IPS DF 6.9 (cell line): Measurements from ENCODE around the gene LPP.
"Not testable (repeated sequence)": the region's sequence is repeated elsewhere in the genome, so short reads cannot be mapped to it uniquely, and the experiment has no call there.

Experiments
- DNase-seq: peaks from one replicate; pipeline ENCODE4 v3.0.0-alpha.2; 2013; ENCODE audit warnings: low read depth, low spot score
- H3K27ac ChIP-seq: one replicate; pipeline ENCODE4 v1.5.1; 2013; ENCODE audit warnings: low read length, control low read depth
- H3K27me3 ChIP-seq: 2 replicates; pipeline ENCODE4 v1.6.1; 2013; ENCODE audit warnings: mild to moderate bottlenecking, low read length; ENCODE audit not compliant: control insufficient read depth, insufficient read depth
- H3K36me3 ChIP-seq: 2 replicates; pipeline ENCODE4 v1.6.1; 2013; ENCODE audit warnings: low read length; ENCODE audit not compliant: control insufficient read depth, insufficient read depth
- H3K4me1 ChIP-seq: 2 replicates; pipeline ENCODE4 v1.6.1; 2013; ENCODE audit warnings: low read length; ENCODE audit not compliant: control insufficient read depth, insufficient read depth
- H3K4me3 ChIP-seq: 2 replicates; pipeline ENCODE4 v1.5.1; 2013; ENCODE audit warnings: mild to moderate bottlenecking, low read length
- H3K9me3 ChIP-seq: 2 replicates; pipeline ENCODE4 v1.6.1; 2013; ENCODE audit warnings: low read length, inconsistent platforms; ENCODE audit not compliant: control insufficient read depth, insufficient read depth
- WGBS: extraction: QIAGEN DNeasy Blood & Tissue Kit; methylation state at CpG from one replicate; pipeline ENCODE4 v1.1.7; 2013; ENCODE audit warnings: mixed read lengths, missing lambda C conversion rate; ENCODE audit not compliant: insufficient read length, insufficient coverage; 5-methylcytosine and 5-hydroxymethylcytosine counted together

The LPP gene

GRCh38 chr3:188604651-188605050, 450.7 kb downstream of the LPP start:
- H3K4me1 ChIP-seq, result no peaks in the 10 kb centered on the region
- no CpG with 5 or more reads among the region's 1 CpG for WGBS

GRCh38 chr3:188605231-188605630, 451.3 kb downstream of the LPP start:
- H3K27me3 ChIP-seq, result no peaks in the 10 kb centered on the region
- no peak overlapping the region for H3K4me3 ChIP-seq
- no peaks in the 10 kb centered on the region for H3K36me3 ChIP-seq
- no peak for DNase-seq
- H3K4me1 ChIP-seq, result no peaks in the 10 kb centered on the region
- no peaks in the 10 kb centered on the region for H3K9me3 ChIP-seq
- no peak overlapping the region for H3K27ac ChIP-seq

More at GRCh38 chr3:188604651-188605050, 450.7 kb downstream of the LPP start:
- no peak overlapping the region for H3K4me3 ChIP-seq
- DNase-seq, result no peak
- no peaks in the 10 kb centered on the region for H3K9me3 ChIP-seq
- no peaks in the 10 kb centered on the region for H3K36me3 ChIP-seq
- H3K27me3 ChIP-seq, result no peaks in the 10 kb centered on the region
- H3K27ac ChIP-seq, result no peak overlapping the region

GRCh38 chr3:188605905-188606304, 451.9 kb downstream of the LPP start:
- Histone ChIP-seq H3K36me3 (no peaks in the 10 kb centered on the region), H3K27me3 (no peaks in the 10 kb centered on the region), H3K4me1 (no peaks in the 10 kb centered on the region), H3K4me3 (no peak overlapping the region), H3K27ac (no peak overlapping the region), H3K9me3 (no peaks in the 10 kb centered on the region)
- WGBS, result no CpG with 5 or more reads among the region's 5 CpGs
- no peak for DNase-seq

- H3K9me3 ChIP-seq, result no peaks in the 10 kb centered on the region
- H3K27me3 ChIP-seq, result no peaks in the 10 kb centered on the region
- no peaks in the 10 kb centered on the region for H3K36me3 ChIP-seq
- DNase-seq, result no peak
- H3K4me3 ChIP-seq, result no peak overlapping the region
- H3K4me1 ChIP-seq, result no peaks in the 10 kb centered on the region
- no peak overlapping the region for H3K27ac ChIP-seq
These were observed 453.9 kb downstream of the LPP start for GRCh38 chr3:188607805-188608315.

- no CpG with 5 or more reads among the region's 3 CpGs for WGBS
- no peak overlapping the region for H3K4me3 ChIP-seq
- no peaks in the 10 kb centered on the region for H3K27me3 ChIP-seq
- no peaks in the 10 kb centered on the region for H3K9me3 ChIP-seq
- DNase-seq, result no peak
- no peak overlapping the region for H3K27ac ChIP-seq
- no peaks in the 10 kb centered on the region for H3K4me1 ChIP-seq
- H3K36me3 ChIP-seq, result no peaks in the 10 kb centered on the region
These were observed 454.4 kb downstream of the LPP start for GRCh38 chr3:188608401-188608800.

- H3K4me1 ChIP-seq, H3K36me3 ChIP-seq, H3K27ac ChIP-seq, H3K27me3 ChIP-seq, H3K9me3 ChIP-seq, DNase-seq, H3K4me3 ChIP-seq: not testable (repeated sequence)
- WGBS, result no CpG with 5 or more reads among the region's 6 CpGs
These were observed 459.8 kb downstream of the LPP start for GRCh38 chr3:188613721-188614120.

GRCh38 chr3:188617270-188617669, 463.3 kb downstream of the LPP start:
- Histone ChIP-seq H3K27me3 (no peaks in the 10 kb centered on the region), H3K4me3 (no peak overlapping the region), H3K4me1 (no peaks in the 10 kb centered on the region), H3K9me3 (no peaks in the 10 kb centered on the region), H3K27ac (no peak overlapping the region), H3K36me3 (no peaks in the 10 kb centered on the region)
- WGBS, result no CpG with 5 or more reads among the region's 2 CpGs
- DNase-seq, result no peak

GRCh38 chr3:188617988-188618701, 464.2 kb downstream of the LPP start:
- no peaks in the 10 kb centered on the region for H3K36me3 ChIP-seq
- WGBS, result 100% methylated on average over 1 of the region's 5 CpGs
- H3K4me3 ChIP-seq, result no peak overlapping the region
- H3K27ac ChIP-seq, result no peak overlapping the region
- DNase-seq, result no peak
- no peaks in the 10 kb centered on the region for H3K9me3 ChIP-seq
- H3K27me3 ChIP-seq, result no peaks in the 10 kb centered on the region
- no peaks in the 10 kb centered on the region for H3K4me1 ChIP-seq

GRCh38 chr3:188620752-188621151, 466.8 kb downstream of the LPP start:
- H3K4me1 ChIP-seq, result no peaks in the 10 kb centered on the region
- H3K4me3 ChIP-seq, result no peak overlapping the region
- no peaks in the 10 kb centered on the region for H3K36me3 ChIP-seq
- no peak for DNase-seq
- H3K27me3 ChIP-seq, result no peaks in the 10 kb centered on the region
- no peak overlapping the region for H3K27ac ChIP-seq
- H3K9me3 ChIP-seq, result no peaks in the 10 kb centered on the region
- WGBS, result no CpG with 5 or more reads among the region's 2 CpGs

GRCh38 chr3:188624384-188624783, 470.4 kb downstream of the LPP start:
- WGBS, result no CpG with 5 or more reads among the region's 3 CpGs
- DNase-seq, result no peak
- no peak overlapping the region for H3K27ac ChIP-seq

GRCh38 chr3:188624828-188625227, 470.9 kb downstream of the LPP start:
- Histone ChIP-seq H3K9me3 (no peaks in the 10 kb centered on the region), H3K36me3 (no peaks in the 10 kb centered on the region), H3K4me3 (no peak overlapping the region), H3K27me3 (no peaks in the 10 kb centered on the region), H3K27ac (no peak overlapping the region), H3K4me1 (no peaks in the 10 kb centered on the region)
- DNase-seq, result no peak

More at GRCh38 chr3:188624384-188624783, 470.4 kb downstream of the LPP start:
- Histone ChIP-seq H3K4me1 (no peaks in the 10 kb centered on the region), H3K9me3 (no peaks in the 10 kb centered on the region), H3K27me3 (no peaks in the 10 kb centered on the region), H3K36me3 (no peaks in the 10 kb centered on the region), H3K4me3 (no peak overlapping the region)
